Left lung (tissue), 10 donors: Measurements from ENCODE around the gene ZBTB24. TPM values are rescaled to one million over a fixed set of nuclear protein-coding genes. Genes with fewer than 3 reads are reported as not detected.

Source experiments
- ATAC-seq: fragments of 200-7000 bp; cut with Tn5 transposase; one replicate; pipeline ENCODE4 v1.9.1; 2020; ENCODE audit warnings: moderate library complexity
- DNase-seq, 4 donors: peaks; one replicate each; pipeline ENCODE4 v3.0.0-alpha.2; 2013 to 2020
- H3K27ac ChIP-seq, 2 donors: fragments of 200-600 bp; sonication (generic) in 1 of 2; one replicate each; pipeline versions ENCODE4 v1.5.0 to v1.8.0; 2020 to 2021
- H3K27me3 ChIP-seq, 2 donors: fragments of 200-600 bp; sonication (generic) in 1 of 2; one replicate each; pipeline versions ENCODE4 v1.5.0 to v1.8.0; 2020 to 2021
- H3K36me3 ChIP-seq, 2 donors: fragments of 200-600 bp; sonication (generic) in 1 of 2; one replicate each; pipeline versions ENCODE4 v1.5.0 to v1.8.0; 2020 to 2021
- H3K4me1 ChIP-seq, 2 donors: fragments of 200-600 bp; one replicate each; pipeline ENCODE4 v1.8.0; 2021
- H3K4me3 ChIP-seq, 2 donors: fragments of 200-600 bp; sonication (generic) in 1 of 2; one replicate each; pipeline versions ENCODE4 v1.5.0 to v1.8.0; 2020 to 2021; ENCODE audit warnings: mild to moderate bottlenecking in 1 of 2
- H3K9me3 ChIP-seq, 2 donors: fragments of 200-600 bp; sonication (generic) in 1 of 2; one replicate each; pipeline versions ENCODE4 v1.5.0 to v1.8.0; 2020 to 2021
- CTCF ChIP-seq, 2 donors: fragments of 200-600 bp; sonication (generic) in 1 of 2; IDR thresholded peaks; one replicate each; pipeline versions ENCODE4 v1.5.0 to v1.8.0; 2021; ENCODE audit warnings: antibody characterized with exemption in 2 of 2
- intact Hi-C, 2 donors: fragments of 100-400 bp; cut with DNase I; formaldehyde crosslinking; loops; one replicate each; pipeline versions ENCODE4 v1.11.2 to v1.14.2; 2022
- polyA plus RNA-seq, 6 donors: library from polyadenylated mRNA; unstranded; fragments of 120-200 nt; gene quantifications; one replicate each; pipeline ENCODE4 v1.2.1, GENCODE V29; 2013; ENCODE audit not compliant: insufficient read length in 6 of 6
- total RNA-seq, 2 donors: library from RNA; stranded (reverse); fragmentation: NEBNext Ultra II Directional; extraction: Animal tissue kit (Norgen Biotek cat#: 25700); gene quantifications; one replicate each; pipeline ENCODE4 v1.2.1, GENCODE V29; 2021
- donor health status: DM: no; HTN: yes; CAD: no.
- donor health status: DM: no; HTN: no; CAD: no.

The ZBTB24 gene
- total and polyA plus RNA-seq, 8 donors, result 7.3 to 14.5 (median 13.6) TPM

- intact Hi-C loops, result no loop called here
- Histone ChIP-seq H3K27me3 (no peaks in the 10 kb centered on the region), H3K4me3 (no peak overlapping the region), H3K27ac (no peak overlapping the region), H3K4me1 (no peaks in the 10 kb centered on the region), H3K9me3 (no peaks in the 10 kb centered on the region), H3K36me3 (no peaks in the 10 kb centered on the region)
- ATAC-seq, result no peak
- TF ChIP-seq CTCF (IDR thresholded peaks at IDR 0.05), result no peak
- no peak for DNase-seq
Measured at GRCh38 chr6:109493865-109494264, 10.8 kb upstream of the ZBTB24 start.

- Histone ChIP-seq H3K4me1 (no peaks in the 10 kb centered on the region), H3K27me3 (no peaks in the 10 kb centered on the region), H3K27ac (no peak overlapping the region), H3K36me3 (no peaks in the 10 kb centered on the region), H3K9me3 (no peaks in the 10 kb centered on the region), H3K4me3 (no peak overlapping the region)
- DNase-seq, result no peak
- no peak for TF ChIP-seq CTCF (IDR thresholded peaks at IDR 0.05)
- intact Hi-C loops, result no loop called here
- peak; percentile 47 for ATAC-seq
Measured at GRCh38 chr6:109491207-109491938, 8.4 kb upstream of the ZBTB24 start.

GRCh38 chr6:109490713-109491112 is 7.7 kb upstream of the ZBTB24 start:
- Histone ChIP-seq H3K4me3 (no peak overlapping the region), H3K27ac (no peak overlapping the region), H3K9me3 (no peaks in the 10 kb centered on the region), H3K4me1 (no peaks in the 10 kb centered on the region), H3K27me3 (no peaks in the 10 kb centered on the region), H3K36me3 (no peaks in the 10 kb centered on the region)
- intact Hi-C loops, result no loop called here
- ATAC-seq (no peak), DNase-seq (no peak)
- TF ChIP-seq CTCF (IDR thresholded peaks at IDR 0.05), result no peak

GRCh38 chr6:109488001-109488400 is 5.0 kb upstream of the ZBTB24 start:
- DNase-seq (no peak), ATAC-seq (no peak)
- Histone ChIP-seq H3K4me3 (no peak overlapping the region), H3K27ac (no peak overlapping the region), H3K4me1 (peaks cover 0 to 6% of the 10 kb centered on the region in 2 donors), H3K27me3 (no peaks in the 10 kb centered on the region), H3K36me3 (no peaks in the 10 kb centered on the region), H3K9me3 (no peaks in the 10 kb centered on the region)
- no peak for TF ChIP-seq CTCF (IDR thresholded peaks at IDR 0.05)
- intact Hi-C loops, result no loop called here

GRCh38 chr6:109486068-109486467 is 3.0 kb upstream of the ZBTB24 start:
- Histone ChIP-seq H3K27ac (no peak overlapping the region), H3K4me1 (peaks cover 10 to 21% of the 10 kb centered on the region in 2 donors), H3K9me3 (no peaks in the 10 kb centered on the region), H3K36me3 (peaks cover 0 to 4% of the 10 kb centered on the region in 2 donors), H3K27me3 (no peaks in the 10 kb centered on the region), H3K4me3 (no peak overlapping the region)
- intact Hi-C loops, result no loop called here
- no peak for TF ChIP-seq CTCF (IDR thresholded peaks at IDR 0.05)
- DNase-seq (no peak), ATAC-seq (no peak)
